HEK293 (cell line): Measurements from ENCODE around the gene GPR158.

Experiments used
- CTCF ChIA-PET: fragments of 350-600 bp; formaldehyde crosslinking; extraction: SDS; loops from one replicate; lab custom pipeline; 2021; ENCODE audit warnings: antibody characterized with exemption; lab: Yijun Ruan, JAX
- POLR2A ChIA-PET: fragments of 300-600 bp; formaldehyde crosslinking; extraction: SDS; loops from one replicate; lab custom pipeline; 2020; ENCODE audit warnings: antibody characterized with exemption, inconsistent platforms; lab: Yijun Ruan, JAX
- H3K27ac ChIP-seq: fragments of 200-500 bp; sonication (Bioruptor generic); 2 replicates; pipeline ENCODE4 v1.5.1; 2014; ENCODE audit warnings: low read depth, low read length, control low read depth, inconsistent platforms; ENCODE audit errors: extremely low read depth
- H3K36me3 ChIP-seq, 2 experiments: fragments of 200-500 bp in 1 of 2; sonication (Bioruptor generic) in 1 of 2; 1 replicate in 1 of 2; 2 replicates in 1 of 2; pipeline ENCODE4 v1.5.1; 2014 to 2017; ENCODE audit warnings: inconsistent platforms in 2 of 2, low read length in 2 of 2; ENCODE audit not compliant: control insufficient read depth in 2 of 2, insufficient read depth in 1 of 2
- H3K4me1 ChIP-seq: fragments of 200-500 bp; sonication (Bioruptor generic); 2 replicates; pipeline ENCODE4 v1.5.1; 2014; ENCODE audit warnings: mild to moderate bottlenecking, low read length, inconsistent platforms; ENCODE audit not compliant: control insufficient read depth, insufficient read depth
- H3K4me3 ChIP-seq: 2 replicates; pipeline ENCODE4 v1.5.1; 2011; ENCODE audit warnings: low read depth, mild to moderate bottlenecking, control low read depth, low read length, moderate library complexity
- H3K9me3 ChIP-seq: fragments of 200-500 bp; sonication (Bioruptor generic); 2 replicates; pipeline ENCODE4 v1.5.1; 2014; ENCODE audit warnings: low read depth, low read length, inconsistent platforms; ENCODE audit not compliant: control insufficient read depth, insufficient read depth
- GLI4 ChIP-seq: fragments of 450-650 bp; formaldehyde crosslinking; IDR thresholded peaks from 2 replicates; pipeline ENCODE4 v1.5.1; 2016; ENCODE audit warnings: missing biosample characterization, missing genetic modification characterization
- ZBTB1 ChIP-seq: fragments of 450-650 bp; formaldehyde crosslinking; IDR thresholded peaks from 2 replicates; pipeline ENCODE4 v1.5.1; 2016; ENCODE audit warnings: missing biosample characterization, missing genetic modification characterization
- ZBTB48 ChIP-seq: fragments of 450-650 bp; formaldehyde crosslinking; IDR thresholded peaks from 2 replicates; pipeline ENCODE4 v1.5.1; 2016; ENCODE audit warnings: missing biosample characterization, missing genetic modification characterization
- ZNF23 ChIP-seq: fragments of 450-650 bp; formaldehyde crosslinking; IDR thresholded peaks from 2 replicates; pipeline ENCODE4 v1.5.1; 2016; ENCODE audit warnings: missing biosample characterization, missing genetic modification characterization, borderline replicate concordance
- ZNF311 ChIP-seq: fragments of 450-650 bp; formaldehyde crosslinking; IDR thresholded peaks from 2 replicates; pipeline ENCODE4 v1.5.1; 2017; ENCODE audit warnings: missing biosample characterization, missing genetic modification characterization, borderline replicate concordance
- ZNF530 ChIP-seq: fragments of 450-650 bp; formaldehyde crosslinking; IDR thresholded peaks from 2 replicates; pipeline ENCODE4 v1.5.1; 2016; ENCODE audit warnings: low read depth, missing biosample characterization, missing genetic modification characterization
- ZNF747 ChIP-seq: fragments of 450-650 bp; formaldehyde crosslinking; IDR thresholded peaks from 2 replicates; pipeline ENCODE4 v1.5.1; 2016; ENCODE audit warnings: missing biosample characterization, missing genetic modification characterization
- TF ChIP-seq, protein P1 (sequence below): fragments of 450-650 bp; formaldehyde crosslinking; IDR thresholded peaks from 2 replicates; pipeline ENCODE4 v1.5.1; 2016; ENCODE audit warnings: missing biosample characterization, missing genetic modification characterization, low read depth
- TF ChIP-seq, protein P2 (sequence below): fragments of 450-650 bp; formaldehyde crosslinking; IDR thresholded peaks from 2 replicates; pipeline ENCODE4 v1.5.1; 2016; ENCODE audit warnings: missing biosample characterization, missing genetic modification characterization
- TF ChIP-seq, protein P3 (sequence below): fragments of 450-650 bp; formaldehyde crosslinking; IDR thresholded peaks from 2 replicates; pipeline ENCODE4 v1.5.1; 2016; ENCODE audit warnings: missing biosample characterization, missing genetic modification characterization
- TF ChIP-seq, protein P4 (sequence below): fragments of 450-650 bp; formaldehyde crosslinking; IDR thresholded peaks from 2 replicates; pipeline ENCODE4 v1.5.1; 2016; ENCODE audit warnings: missing biosample characterization, missing genetic modification characterization
- TF ChIP-seq, protein P5 (sequence below): fragments of 450-650 bp; formaldehyde crosslinking; IDR thresholded peaks from 2 replicates; pipeline ENCODE4 v1.5.1; 2016; ENCODE audit warnings: missing biosample characterization, missing genetic modification characterization

Gene GPR158

DNA sequence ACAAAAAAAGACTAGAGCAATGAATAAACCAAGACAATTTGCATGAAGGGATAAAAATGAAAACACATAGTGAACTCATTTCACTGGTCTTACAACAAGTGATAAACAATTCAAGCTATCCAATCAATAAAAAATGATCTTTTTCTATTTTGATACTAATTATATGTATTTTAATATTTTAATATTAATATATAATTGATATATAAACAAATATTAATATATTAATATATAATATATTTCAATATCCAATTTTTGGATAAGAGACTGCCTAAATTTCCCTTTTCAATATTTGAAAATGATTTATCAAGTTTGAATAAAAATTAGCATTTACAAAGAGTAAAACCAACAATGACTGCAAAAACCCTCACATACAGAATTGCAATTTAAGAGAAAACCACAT lies 317.9 kb downstream of the GPR158 start (continued):
- no peak for TF ChIP-seq ZBTB1 (tag by site-specific recombination)
- TF ChIP-seq ZNF23 (tag by site-specific recombination): no peak

DNA sequence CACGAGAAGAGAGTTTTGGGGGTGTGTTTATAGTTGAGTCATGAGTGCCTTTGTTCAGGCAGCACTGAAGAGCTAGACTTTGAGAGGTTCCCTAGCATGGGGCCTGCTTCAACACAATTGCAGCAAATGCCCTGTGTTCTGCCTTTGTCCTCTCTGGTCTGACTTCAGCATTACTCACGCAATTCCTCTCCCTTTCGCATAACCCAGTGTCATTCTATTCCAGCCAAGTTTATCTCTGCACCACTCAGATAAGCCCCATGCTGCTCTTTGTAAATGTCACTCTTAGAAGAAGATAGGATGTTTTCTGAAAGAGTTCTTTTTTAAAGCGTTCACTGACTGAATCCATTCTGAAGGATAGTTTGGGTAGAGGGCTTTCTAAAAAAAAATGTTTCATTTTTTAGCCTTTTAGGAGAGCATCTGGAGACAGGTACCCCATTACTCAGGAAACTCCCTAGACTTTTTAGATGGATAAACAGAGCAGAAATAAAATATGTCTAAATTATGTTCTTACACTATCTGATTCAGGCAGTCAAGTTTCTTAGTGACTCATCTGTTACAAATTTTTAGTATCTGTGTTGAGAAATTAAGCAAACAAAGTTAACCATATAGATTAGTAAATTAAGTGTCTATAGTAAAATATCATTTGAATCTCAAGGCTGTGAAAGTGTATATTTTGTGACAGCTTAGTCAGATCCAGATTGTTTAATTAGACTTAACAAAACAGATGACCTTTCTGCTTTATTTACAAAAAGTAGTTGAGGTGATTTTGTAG lies 318.5 kb downstream of the GPR158 start:
- Histone ChIP-seq H3K9me3 (no peaks in the 10 kb centered on the region), H3K4me1 (no peaks in the 10 kb centered on the region)
- POLR2A ChIA-PET: no interaction called here
- TF ChIP-seq ZBTB48 (tag by site-specific recombination): peak; percentile 32; the same call in 1 of the 2 replicates
- TF ChIP-seq, protein P1, sequence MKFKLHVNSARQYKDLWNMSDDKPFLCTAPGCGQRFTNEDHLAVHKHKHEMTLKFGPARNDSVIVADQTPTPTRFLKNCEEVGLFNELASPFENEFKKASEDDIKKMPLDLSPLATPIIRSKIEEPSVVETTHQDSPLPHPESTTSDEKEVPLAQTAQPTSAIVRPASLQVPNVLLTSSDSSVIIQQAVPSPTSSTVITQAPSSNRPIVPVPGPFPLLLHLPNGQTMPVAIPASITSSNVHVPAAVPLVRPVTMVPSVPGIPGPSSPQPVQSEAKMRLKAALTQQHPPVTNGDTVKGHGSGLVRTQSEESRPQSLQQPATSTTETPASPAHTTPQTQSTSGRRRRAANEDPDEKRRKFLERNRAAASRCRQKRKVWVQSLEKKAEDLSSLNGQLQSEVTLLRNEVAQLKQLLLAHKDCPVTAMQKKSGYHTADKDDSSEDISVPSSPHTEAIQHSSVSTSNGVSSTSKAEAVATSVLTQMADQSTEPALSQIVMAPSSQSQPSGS (tag by site-specific recombination): no peak
- TF ChIP-seq, all 188 proteins: peak for 1
- no peak overlapping the region for H3K4me3 ChIP-seq
- H3K27ac ChIP-seq: no peak overlapping the region
- no peaks in the 10 kb centered on the region for H3K36me3 ChIP-seq
- CTCF ChIA-PET: no interaction called here

DNA sequence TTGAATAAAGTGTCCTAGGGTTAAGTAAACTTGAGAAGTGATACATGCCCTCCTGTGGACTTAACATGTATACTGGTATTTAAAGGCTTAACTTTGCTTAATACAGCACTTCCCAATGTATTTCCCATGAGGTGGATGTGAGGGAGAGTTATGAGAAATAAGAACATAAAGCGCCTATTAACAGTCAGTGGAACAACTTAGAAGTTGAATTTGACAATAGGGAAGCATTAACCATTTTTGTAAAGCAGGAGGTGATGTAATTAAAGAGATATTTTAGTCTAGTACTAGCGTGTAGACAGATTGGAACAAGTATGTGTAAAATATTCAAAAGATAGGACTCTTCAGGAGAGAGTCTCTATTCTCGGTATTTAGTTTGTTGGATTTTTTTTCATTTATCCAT lies 322.4 kb downstream of the GPR158 start:
- H3K4me3 ChIP-seq: no peak overlapping the region
- H3K9me3 ChIP-seq: no peaks in the 10 kb centered on the region
- POLR2A ChIA-PET: no interaction called here
- H3K27ac ChIP-seq: no peak overlapping the region
- no peaks in the 10 kb centered on the region for H3K4me1 ChIP-seq
- TF ChIP-seq ZNF747 (tag by site-specific recombination) (no peak), GLI4 (tag by site-specific recombination) (no peak), ZNF311 (tag by site-specific recombination) (no peak), ZNF530 (no peak), ZBTB1 (tag by site-specific recombination) (no peak), ZNF23 (tag by site-specific recombination) (no peak)
- TF ChIP-seq, protein P2, sequence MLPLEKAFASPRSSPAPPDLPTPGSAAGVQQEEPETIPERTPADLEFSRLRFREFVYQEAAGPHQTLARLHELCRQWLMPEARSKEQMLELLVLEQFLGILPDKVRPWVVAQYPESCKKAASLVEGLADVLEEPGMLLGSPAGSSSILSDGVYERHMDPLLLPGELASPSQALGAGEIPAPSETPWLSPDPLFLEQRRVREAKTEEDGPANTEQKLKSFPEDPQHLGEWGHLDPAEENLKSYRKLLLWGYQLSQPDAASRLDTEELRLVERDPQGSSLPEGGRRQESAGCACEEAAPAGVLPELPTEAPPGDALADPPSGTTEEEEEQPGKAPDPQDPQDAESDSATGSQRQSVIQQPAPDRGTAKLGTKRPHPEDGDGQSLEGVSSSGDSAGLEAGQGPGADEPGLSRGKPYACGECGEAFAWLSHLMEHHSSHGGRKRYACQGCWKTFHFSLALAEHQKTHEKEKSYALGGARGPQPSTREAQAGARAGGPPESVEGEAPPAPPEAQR: no peak
- TF ChIP-seq, protein P3, sequence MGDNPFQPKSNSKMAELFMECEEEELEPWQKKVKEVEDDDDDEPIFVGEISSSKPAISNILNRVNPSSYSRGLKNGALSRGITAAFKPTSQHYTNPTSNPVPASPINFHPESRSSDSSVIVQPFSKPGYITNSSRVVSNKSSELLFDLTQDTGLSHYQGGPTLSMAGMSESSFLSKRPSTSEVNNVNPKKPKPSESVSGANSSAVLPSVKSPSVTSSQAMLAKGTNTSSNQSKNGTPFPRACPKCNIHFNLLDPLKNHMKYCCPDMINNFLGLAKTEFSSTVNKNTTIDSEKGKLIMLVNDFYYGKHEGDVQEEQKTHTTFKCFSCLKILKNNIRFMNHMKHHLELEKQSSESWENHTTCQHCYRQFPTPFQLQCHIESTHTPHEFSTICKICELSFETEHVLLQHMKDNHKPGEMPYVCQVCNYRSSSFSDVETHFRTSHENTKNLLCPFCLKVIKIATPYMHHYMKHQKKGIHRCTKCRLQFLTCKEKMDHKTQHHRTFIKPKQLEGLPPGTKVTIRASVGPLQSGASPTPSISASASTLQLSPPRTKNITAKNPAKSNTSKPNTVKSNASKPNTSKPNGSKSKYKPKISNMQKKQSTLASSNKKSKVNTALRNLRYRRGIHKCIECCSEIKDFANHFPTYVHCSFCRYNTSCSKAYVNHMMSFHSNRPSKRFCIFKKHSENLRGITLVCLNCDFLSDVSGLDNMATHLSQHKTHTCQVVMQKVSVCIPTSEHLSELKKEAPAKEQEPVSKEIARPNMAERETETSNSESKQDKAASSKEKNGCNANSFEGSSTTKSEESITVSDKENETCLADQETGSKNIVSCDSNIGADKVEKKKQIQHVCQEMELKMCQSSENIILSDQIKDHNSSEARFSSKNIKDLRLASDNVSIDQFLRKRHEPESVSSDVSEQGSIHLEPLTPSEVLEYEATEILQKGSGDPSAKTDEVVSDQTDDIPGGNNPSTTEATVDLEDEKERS (tag by site-specific recombination): no peak
- TF ChIP-seq, protein P4, sequence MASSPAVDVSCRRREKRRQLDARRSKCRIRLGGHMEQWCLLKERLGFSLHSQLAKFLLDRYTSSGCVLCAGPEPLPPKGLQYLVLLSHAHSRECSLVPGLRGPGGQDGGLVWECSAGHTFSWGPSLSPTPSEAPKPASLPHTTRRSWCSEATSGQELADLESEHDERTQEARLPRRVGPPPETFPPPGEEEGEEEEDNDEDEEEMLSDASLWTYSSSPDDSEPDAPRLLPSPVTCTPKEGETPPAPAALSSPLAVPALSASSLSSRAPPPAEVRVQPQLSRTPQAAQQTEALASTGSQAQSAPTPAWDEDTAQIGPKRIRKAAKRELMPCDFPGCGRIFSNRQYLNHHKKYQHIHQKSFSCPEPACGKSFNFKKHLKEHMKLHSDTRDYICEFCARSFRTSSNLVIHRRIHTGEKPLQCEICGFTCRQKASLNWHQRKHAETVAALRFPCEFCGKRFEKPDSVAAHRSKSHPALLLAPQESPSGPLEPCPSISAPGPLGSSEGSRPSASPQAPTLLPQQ: no peak
- TF ChIP-seq, protein P5, sequence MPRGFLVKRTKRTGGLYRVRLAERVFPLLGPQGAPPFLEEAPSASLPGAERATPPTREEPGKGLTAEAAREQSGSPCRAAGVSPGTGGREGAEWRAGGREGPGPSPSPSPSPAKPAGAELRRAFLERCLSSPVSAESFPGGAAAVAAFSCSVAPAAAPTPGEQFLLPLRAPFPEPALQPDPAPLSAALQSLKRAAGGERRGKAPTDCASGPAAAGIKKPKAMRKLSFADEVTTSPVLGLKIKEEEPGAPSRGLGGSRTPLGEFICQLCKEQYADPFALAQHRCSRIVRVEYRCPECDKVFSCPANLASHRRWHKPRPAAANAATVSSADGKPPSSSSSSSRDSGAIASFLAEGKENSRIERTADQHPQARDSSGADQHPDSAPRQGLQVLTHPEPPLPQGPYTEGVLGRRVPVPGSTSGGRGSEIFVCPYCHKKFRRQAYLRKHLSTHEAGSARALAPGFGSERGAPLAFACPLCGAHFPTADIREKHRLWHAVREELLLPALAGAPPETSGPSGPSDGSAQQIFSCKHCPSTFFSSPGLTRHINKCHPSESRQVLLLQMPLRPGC (tag by site-specific recombination): no peak
- TF ChIP-seq, all 188 proteins: peak for 0
- no peaks in the 10 kb centered on the region for H3K36me3 ChIP-seq
- CTCF ChIA-PET: no interaction called here
